Astrocyte (in vitro differentiated cells and primary cell): Measurements from ENCODE around the gene STK39. TPM values are rescaled to one million over a fixed set of nuclear protein-coding genes. Genes with fewer than 3 reads are reported as not detected.

Source experiments
- DNase-seq: peaks from one replicate; pipeline ENCODE4 v3.0.0-alpha.2; 2010; ENCODE audit warnings: low read depth
- FAIRE-seq: peaks from 2 replicates; lab custom pipeline; 2011; peaks lifted over from hg19 to GRCh38; lab: Jason Lieb, UNC
- H2AFZ ChIP-seq: 2 replicates; pipeline ENCODE4 v1.6.0; 2012; ENCODE audit warnings: low read depth, low read length, inconsistent platforms
- H3K27ac ChIP-seq: 2 replicates; pipeline ENCODE4 v1.5.1; 2011; ENCODE audit warnings: low read depth, low read length, inconsistent platforms
- H3K27me3 ChIP-seq: 2 replicates; pipeline ENCODE4 v1.6.0; 2011; ENCODE audit warnings: low read length, inconsistent platforms; ENCODE audit not compliant: insufficient read depth
- H3K36me3 ChIP-seq: 2 replicates; pipeline ENCODE4 v1.5.1; 2011; ENCODE audit warnings: low read length, inconsistent platforms; ENCODE audit not compliant: insufficient read depth
- H3K4me1 ChIP-seq: 2 replicates; pipeline ENCODE4 v1.5.1; 2011; ENCODE audit warnings: low read length, inconsistent platforms; ENCODE audit not compliant: insufficient read depth
- H3K4me2 ChIP-seq: 2 replicates; pipeline ENCODE4 v1.6.0; 2012; ENCODE audit warnings: low read length, inconsistent platforms
- H3K4me3 ChIP-seq: 2 replicates; pipeline ENCODE4 v1.5.1; 2011; ENCODE audit warnings: low read depth, mild to moderate bottlenecking, low read length, inconsistent platforms; ENCODE audit not compliant: insufficient read depth
- H3K79me2 ChIP-seq: 2 replicates; pipeline ENCODE4 v1.6.0; 2012; ENCODE audit warnings: mild to moderate bottlenecking, low read length, inconsistent platforms; ENCODE audit not compliant: insufficient read depth
- H3K9ac ChIP-seq: 2 replicates; pipeline ENCODE4 v1.6.0; 2012; ENCODE audit warnings: mild to moderate bottlenecking, low read length, inconsistent platforms
- H3K9me3 ChIP-seq: 2 replicates; pipeline ENCODE4 v1.5.1; 2012; ENCODE audit warnings: low read depth, mild to moderate bottlenecking, low read length, inconsistent platforms; ENCODE audit not compliant: insufficient read depth
- H4K20me1 ChIP-seq: 2 replicates; pipeline ENCODE4 v1.6.0; 2012; ENCODE audit warnings: low read length, inconsistent platforms; ENCODE audit not compliant: insufficient read depth
- H3K27ac Mint-ChIP-seq: one replicate; pipeline ENCODE4 v1.8.0; 2021; ENCODE audit warnings: mild to moderate bottlenecking, mixed read lengths; ENCODE audit not compliant: unreplicated experiment
- H3K27me3 Mint-ChIP-seq: one replicate; pipeline ENCODE4 v1.8.0; 2021; ENCODE audit warnings: low read depth, mixed read lengths; ENCODE audit not compliant: unreplicated experiment
- H3K36me3 Mint-ChIP-seq: one replicate; pipeline ENCODE4 v1.8.0; 2021; ENCODE audit warnings: low read depth, mixed read lengths; ENCODE audit not compliant: unreplicated experiment
- H3K4me1 Mint-ChIP-seq: one replicate; pipeline ENCODE4 v1.8.0; 2021; ENCODE audit warnings: low read depth, mixed read lengths; ENCODE audit not compliant: unreplicated experiment
- H3K4me3 Mint-ChIP-seq: one replicate; pipeline ENCODE4 v1.8.0; 2021; ENCODE audit warnings: mild to moderate bottlenecking, moderate library complexity, mixed read lengths; ENCODE audit not compliant: unreplicated experiment
- H3K9me3 Mint-ChIP-seq: one replicate; pipeline ENCODE4 v1.8.0; 2021; ENCODE audit warnings: mild to moderate bottlenecking, mixed read lengths; ENCODE audit not compliant: unreplicated experiment
- CTCF ChIP-seq: IDR thresholded peaks from 2 replicates; pipeline ENCODE4 v1.5.1; 2011; ENCODE audit warnings: low read depth, mild to moderate bottlenecking, inconsistent platforms, low read length, moderate library complexity; ENCODE audit not compliant: insufficient read depth
- EZH2 ChIP-seq: IDR thresholded peaks from 2 replicates; pipeline ENCODE4 v1.6.1; 2012; ENCODE audit warnings: mild to moderate bottlenecking, low read length, inconsistent platforms; ENCODE audit not compliant: insufficient read depth
- total RNA-seq: library from RNA; stranded (reverse); gene quantifications from 2 replicates; pipeline ENCODE4 v1.2.1, GENCODE V29; 2021

The STK39 gene
- total RNA-seq, 1 donor from 2014 or later = 23.4 TPM

- no peak overlapping the region for H3K4me3 ChIP-seq
- DNase-seq = no peak
- no peaks in the 10 kb centered on the region for H3K9me3 Mint-ChIP-seq
These were observed 130.9 kb downstream of the STK39 start for GRCh38 chr2:168116448-168116847.

GRCh38 chr2:168114619-168115018, 132.8 kb downstream of the STK39 start:
- Histone ChIP-seq H2AFZ (no peak overlapping the region), H4K20me1 (peaks cover 3% of the 10 kb centered on the region), H3K27ac (no peak overlapping the region), H3K27me3 (no peaks in the 10 kb centered on the region), H3K4me3 (no peak overlapping the region), H3K4me1 (peaks cover 3% of the 10 kb centered on the region), H3K79me2 (no peaks in the 10 kb centered on the region), H3K9me3 (no peaks in the 10 kb centered on the region), H3K9ac (no peak overlapping the region), H3K36me3 (peaks cover 11% of the 10 kb centered on the region), H3K4me2 (no peak overlapping the region)
- DNase-seq (no peak), FAIRE-seq (no peak)
- Mint-ChIP-seq H3K27me3 (no peaks in the 10 kb centered on the region), H3K4me1 (no peaks in the 10 kb centered on the region), H3K36me3 (peaks cover 10% of the 10 kb centered on the region), H3K4me3 (no peak overlapping the region), H3K27ac (no peak overlapping the region), H3K9me3 (no peaks in the 10 kb centered on the region)
- TF ChIP-seq EZH2 = no peak
- no peak for TF ChIP-seq CTCF

More at GRCh38 chr2:168116448-168116847, 130.9 kb downstream of the STK39 start:
- Histone ChIP-seq H3K27ac (no peak overlapping the region), H3K79me2 (no peaks in the 10 kb centered on the region), H3K27me3 (no peaks in the 10 kb centered on the region), H4K20me1 (peaks cover 3% of the 10 kb centered on the region), H3K9me3 (no peaks in the 10 kb centered on the region), H3K4me2 (no peak overlapping the region), H3K36me3 (peaks cover 11% of the 10 kb centered on the region), H3K9ac (no peak overlapping the region), H3K4me1 (peaks cover 3% of the 10 kb centered on the region), H2AFZ (no peak overlapping the region)
- Mint-ChIP-seq H3K27ac (no peak overlapping the region), H3K27me3 (no peaks in the 10 kb centered on the region), H3K36me3 (peaks cover 10% of the 10 kb centered on the region), H3K4me1 (no peaks in the 10 kb centered on the region), H3K4me3 (no peak overlapping the region)
- TF ChIP-seq EZH2 (no peak), CTCF (no peak)
- no peak for FAIRE-seq

GRCh38 chr2:168114040-168114439, 133.4 kb downstream of the STK39 start:
- Histone ChIP-seq H2AFZ (no peak overlapping the region), H3K4me1 (peaks cover 2% of the 10 kb centered on the region), H3K36me3 (peaks cover 11% of the 10 kb centered on the region), H3K9ac (no peak overlapping the region), H3K9me3 (no peaks in the 10 kb centered on the region), H3K27me3 (no peaks in the 10 kb centered on the region), H3K27ac (no peak overlapping the region), H3K4me3 (no peak overlapping the region), H3K4me2 (no peak overlapping the region), H4K20me1 (peaks cover 3% of the 10 kb centered on the region), H3K79me2 (no peaks in the 10 kb centered on the region)
- Mint-ChIP-seq H3K4me1 (no peaks in the 10 kb centered on the region), H3K27ac (no peak overlapping the region), H3K27me3 (no peaks in the 10 kb centered on the region), H3K36me3 (peaks cover 10% of the 10 kb centered on the region), H3K4me3 (no peak overlapping the region), H3K9me3 (no peaks in the 10 kb centered on the region)
- TF ChIP-seq EZH2 (no peak), CTCF (no peak)
- FAIRE-seq (no peak), DNase-seq (no peak)
